ENCODE results near the gene PGM3.

- TF ChIP-seq EZH2 (IDR thresholded peaks at IDR 0.05; ENCODE audit: low read depth), result no peak
- TF ChIP-seq, protein P1, sequence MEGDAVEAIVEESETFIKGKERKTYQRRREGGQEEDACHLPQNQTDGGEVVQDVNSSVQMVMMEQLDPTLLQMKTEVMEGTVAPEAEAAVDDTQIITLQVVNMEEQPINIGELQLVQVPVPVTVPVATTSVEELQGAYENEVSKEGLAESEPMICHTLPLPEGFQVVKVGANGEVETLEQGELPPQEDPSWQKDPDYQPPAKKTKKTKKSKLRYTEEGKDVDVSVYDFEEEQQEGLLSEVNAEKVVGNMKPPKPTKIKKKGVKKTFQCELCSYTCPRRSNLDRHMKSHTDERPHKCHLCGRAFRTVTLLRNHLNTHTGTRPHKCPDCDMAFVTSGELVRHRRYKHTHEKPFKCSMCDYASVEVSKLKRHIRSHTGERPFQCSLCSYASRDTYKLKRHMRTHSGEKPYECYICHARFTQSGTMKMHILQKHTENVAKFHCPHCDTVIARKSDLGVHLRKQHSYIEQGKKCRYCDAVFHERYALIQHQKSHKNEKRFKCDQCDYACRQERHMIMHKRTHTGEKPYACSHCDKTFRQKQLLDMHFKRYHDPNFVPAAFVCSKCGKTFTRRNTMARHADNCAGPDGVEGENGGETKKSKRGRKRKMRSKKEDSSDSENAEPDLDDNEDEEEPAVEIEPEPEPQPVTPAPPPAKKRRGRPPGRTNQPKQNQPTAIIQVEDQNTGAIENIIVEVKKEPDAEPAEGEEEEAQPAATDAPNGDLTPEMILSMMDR (conservative IDR thresholded peaks at IDR 0.05), result no peak
These were observed 37.3 kb downstream of the PGM3 start for GRCh38 chr6:83155794-83156193.

Measured in PC-9 (cell line).